ENCODE measurements around the gene ZAR1L. TPM values are rescaled to one million over a fixed set of nuclear protein-coding genes. Genes with fewer than 3 reads are reported as not detected.

The ZAR1L gene
- total and polyA plus RNA-seq, 9 of the 15 experiments (the other 6 are each of a cell fraction or from before 2014, with no cell fraction given) = not detected

DNA sequence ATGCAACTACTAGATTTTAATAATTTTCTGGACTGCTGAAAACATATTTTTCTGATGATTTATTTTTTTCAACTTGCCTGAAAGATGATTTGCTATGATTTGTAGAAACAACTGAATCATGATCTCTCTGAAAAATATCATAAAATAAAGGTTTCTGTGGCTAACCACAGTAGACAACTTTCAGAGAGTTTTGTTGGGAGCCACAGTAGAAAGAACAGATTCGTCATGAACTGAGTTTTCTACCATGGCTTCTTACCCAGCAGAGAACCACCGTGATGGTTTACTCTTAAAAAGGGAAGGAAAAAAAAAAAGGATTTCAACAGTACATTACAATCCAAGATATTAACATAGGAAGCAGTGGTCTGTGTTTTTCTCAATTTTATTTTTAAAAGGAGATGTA, 18.0 kb downstream of the ZAR1L start:
- H3K9ac ChIP-seq (ENCODE audit: insufficient read depth in 1 of 2, low read depth in 2 of 2, low read length in 2 of 2) = no peak overlapping the region
- ChIA-PET POLR2A (no interaction called here), CTCF (ENCODE audit: low intra/inter-chr PET ratio) (no interaction called here)
- no peaks in the 10 kb centered on the region for H3K4me1 ChIP-seq (replicated peaks in 1 of 2; ENCODE audit: control insufficient read depth in 2 of 2, insufficient read depth in 2 of 2, low read length in 2 of 2)
- no TSS peak for BruUV-seq (replicated peaks)
- no peak for FAIRE-seq
- H3K36me3 ChIP-seq (ENCODE audit: control insufficient read depth, insufficient read depth, low read length) = no peaks in the 10 kb centered on the region
- no peak for ATAC-seq
- 0% methylated on average over 2 of the region's 2 CpGs for WGBS (ENCODE audit: insufficient coverage, low coverage, missing lambda C conversion rate)
- intact Hi-C loops (cut with micrococcal nuclease) (no loop called here), in situ Hi-C loops (cut with MboI) (no loop called here)
- DNase-seq (ENCODE audit: extremely low read depth in 1 of 4, low spot score in 3 of 4) = no peak
- no peak overlapping the region for H3K27ac ChIP-seq (ENCODE audit: extremely low read depth, low read depth, low read length)
- peaks cover 12 to 27% of the 10 kb centered on the region in 2 experiments; a peak in 4 of 5 replicates for H3K27me3 ChIP-seq (ENCODE audit: control insufficient read depth in 2 of 2, insufficient read depth in 2 of 2, low read length in 2 of 2)
- H4K20me1 ChIP-seq (replicated peaks; ENCODE audit: control insufficient read depth, insufficient read depth, low read length) = no peaks in the 10 kb centered on the region
- no peak for TF ChIP-seq FOXJ3 (CRISPR knock-in tag; IDR thresholded peaks at IDR 0.05)
- TF ChIP-seq, protein P1, sequence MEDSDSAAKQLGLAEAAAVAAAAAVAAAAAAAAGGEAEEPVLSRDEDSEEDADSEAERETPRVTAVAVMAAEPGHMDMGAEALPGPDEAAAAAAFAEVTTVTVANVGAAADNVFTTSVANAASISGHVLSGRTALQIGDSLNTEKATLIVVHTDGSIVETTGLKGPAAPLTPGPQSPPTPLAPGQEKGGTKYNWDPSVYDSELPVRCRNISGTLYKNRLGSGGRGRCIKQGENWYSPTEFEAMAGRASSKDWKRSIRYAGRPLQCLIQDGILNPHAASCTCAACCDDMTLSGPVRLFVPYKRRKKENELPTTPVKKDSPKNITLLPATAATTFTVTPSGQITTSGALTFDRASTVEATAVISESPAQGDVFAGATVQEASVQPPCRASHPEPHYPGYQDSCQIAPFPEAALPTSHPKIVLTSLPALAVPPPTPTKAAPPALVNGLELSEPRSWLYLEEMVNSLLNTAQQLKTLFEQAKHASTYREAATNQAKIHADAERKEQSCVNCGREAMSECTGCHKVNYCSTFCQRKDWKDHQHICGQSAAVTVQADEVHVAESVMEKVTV (CRISPR knock-in tag; IDR thresholded peaks at IDR 0.05) = no peak
- TF ChIP-seq, protein P2, sequence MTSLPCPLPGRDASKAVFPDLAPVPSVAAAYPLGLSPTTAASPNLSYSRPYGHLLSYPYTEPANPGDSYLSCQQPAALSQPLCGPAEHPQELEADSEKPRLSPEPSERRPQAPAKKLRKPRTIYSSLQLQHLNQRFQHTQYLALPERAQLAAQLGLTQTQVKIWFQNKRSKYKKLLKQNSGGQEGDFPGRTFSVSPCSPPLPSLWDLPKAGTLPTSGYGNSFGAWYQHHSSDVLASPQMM (CRISPR knock-in tag; IDR thresholded peaks at IDR 0.05) = no peak
- TF ChIP-seq TBP (optimal IDR thresholded peaks at IDR 0.05; ENCODE audit: low read depth, low read length) = no peak
- no peak for TF ChIP-seq ZNF184 (CRISPR knock-in tag; IDR thresholded peaks at IDR 0.05)
- no peak overlapping the region for H3K4me2 ChIP-seq (ENCODE audit: insufficient read depth, low read length)
- H2AFZ ChIP-seq (ENCODE audit: low read depth, low read length) = no peak overlapping the region
- H3K9me3 ChIP-seq (replicated peaks; ENCODE audit: control insufficient read depth, insufficient read depth, low read depth, low read length) = no peaks in the 10 kb centered on the region; the same call in 1 of the 2 replicates
- H3K9me1 ChIP-seq (ENCODE audit: control insufficient read depth, insufficient read depth, low read length) = no peaks in the 10 kb centered on the region
- no peaks in the 10 kb centered on the region for H3K79me2 ChIP-seq (ENCODE audit: control insufficient read depth, insufficient read depth, low read length)
- H3K4me3 ChIP-seq = no peak overlapping the region

Data from K562 (cell line).